AML-193 (cell line): ENCODE data around the gene DGKA.
"Not testable (repeated sequence)": the region's sequence is repeated elsewhere in the genome, so short reads cannot be mapped to it uniquely, and the experiment has no call there.

ENCODE experiments used
- DNase-seq, 2 experiments: peaks; one replicate each; lab custom pipeline; 2025; lab: John Stamatoyannopoulos, UW

DGKA gene

GRCh38 chr12:55930771-55931316, at the start of gene DGKA:
Gene DGKA (plus strand): TSS chr12:55931162. CDS start chr12:55936504, 5,342 bp downstream.
- DNase-seq = peak; percentile 55 to 76

- no peak for DNase-seq
Observed at GRCh38 chr12:55885113-55885512, 45.8 kb upstream of the DGKA start.

DNA sequence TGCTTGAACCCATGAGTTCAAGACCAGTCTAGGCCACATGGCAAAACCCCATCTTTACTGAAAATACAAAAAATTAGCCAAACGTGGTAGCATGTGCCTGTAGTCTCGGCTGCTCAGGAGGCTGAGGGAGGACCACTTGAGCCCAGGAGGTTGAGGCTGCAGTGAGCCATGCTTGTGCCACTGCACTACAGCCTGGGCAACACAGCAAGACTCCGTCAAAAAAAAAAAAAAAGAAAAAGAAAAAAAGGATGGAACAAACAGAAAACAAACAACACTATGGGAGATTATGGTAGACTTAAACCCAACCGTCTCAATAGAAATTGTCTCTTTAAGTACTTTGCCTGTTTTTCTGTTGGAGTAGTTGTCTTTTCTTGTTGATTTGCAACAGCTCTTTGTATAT, 39.7 kb upstream of the DGKA start:
- DNase-seq = no peak

DNA sequence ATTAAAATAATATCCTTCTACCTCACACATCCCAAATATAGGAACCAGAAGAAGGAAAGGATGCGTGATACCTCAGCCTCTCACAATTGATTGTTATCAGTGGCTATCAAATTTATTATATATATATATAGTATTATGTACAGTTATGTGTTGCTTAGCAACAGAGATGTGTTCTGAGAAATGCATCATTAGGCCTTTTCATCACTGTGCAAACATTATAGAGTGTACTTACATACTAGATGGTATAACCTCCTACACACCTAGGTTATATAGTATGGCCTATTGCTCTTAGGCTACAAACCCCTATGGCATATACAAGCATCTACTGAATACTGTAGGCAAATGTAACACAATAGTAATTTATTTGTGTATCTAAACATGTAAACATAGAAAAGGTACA, 37.2 kb upstream of the DGKA start:
- DNase-seq = no peak

GRCh38 chr12:55899082-55899481, 31.9 kb upstream of the DGKA start:
- DNase-seq = peak in 1 of 2 experiments; percentile 3

DNA sequence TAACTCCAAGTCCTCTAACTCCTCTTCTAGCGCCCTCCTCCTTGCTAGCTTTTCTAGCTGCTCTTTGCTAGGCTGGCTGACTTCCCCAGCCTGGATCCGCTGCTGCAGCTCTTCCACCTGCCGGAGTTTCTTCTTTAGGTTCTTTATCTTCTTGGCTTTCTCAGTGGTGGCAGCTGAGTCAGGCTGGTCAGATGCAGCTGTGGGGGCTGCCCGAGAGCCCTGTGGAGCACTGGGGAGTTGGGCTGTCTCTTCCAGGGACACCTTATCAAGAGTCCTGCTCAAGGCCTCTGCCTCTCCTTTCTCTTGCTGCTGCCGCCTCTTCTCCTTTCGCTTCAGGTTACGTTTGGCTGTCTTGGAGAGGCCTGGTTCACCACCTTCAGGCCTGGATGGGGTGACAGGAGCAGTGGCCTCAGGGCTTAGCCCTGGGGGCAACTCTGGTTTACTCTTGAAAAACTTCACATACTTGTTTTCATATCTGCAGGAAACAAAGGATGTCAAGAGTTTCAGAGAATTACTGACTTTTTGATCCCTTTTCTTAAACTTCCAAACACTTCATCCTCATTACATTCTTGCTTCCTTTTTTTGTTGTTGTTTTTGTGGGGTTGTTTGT, 29.0 kb upstream of the DGKA start:
- DNase-seq = no peak

- DNase-seq = no peak
Observed at GRCh38 chr12:55906056-55906455, 24.9 kb upstream of the DGKA start.

DNA sequence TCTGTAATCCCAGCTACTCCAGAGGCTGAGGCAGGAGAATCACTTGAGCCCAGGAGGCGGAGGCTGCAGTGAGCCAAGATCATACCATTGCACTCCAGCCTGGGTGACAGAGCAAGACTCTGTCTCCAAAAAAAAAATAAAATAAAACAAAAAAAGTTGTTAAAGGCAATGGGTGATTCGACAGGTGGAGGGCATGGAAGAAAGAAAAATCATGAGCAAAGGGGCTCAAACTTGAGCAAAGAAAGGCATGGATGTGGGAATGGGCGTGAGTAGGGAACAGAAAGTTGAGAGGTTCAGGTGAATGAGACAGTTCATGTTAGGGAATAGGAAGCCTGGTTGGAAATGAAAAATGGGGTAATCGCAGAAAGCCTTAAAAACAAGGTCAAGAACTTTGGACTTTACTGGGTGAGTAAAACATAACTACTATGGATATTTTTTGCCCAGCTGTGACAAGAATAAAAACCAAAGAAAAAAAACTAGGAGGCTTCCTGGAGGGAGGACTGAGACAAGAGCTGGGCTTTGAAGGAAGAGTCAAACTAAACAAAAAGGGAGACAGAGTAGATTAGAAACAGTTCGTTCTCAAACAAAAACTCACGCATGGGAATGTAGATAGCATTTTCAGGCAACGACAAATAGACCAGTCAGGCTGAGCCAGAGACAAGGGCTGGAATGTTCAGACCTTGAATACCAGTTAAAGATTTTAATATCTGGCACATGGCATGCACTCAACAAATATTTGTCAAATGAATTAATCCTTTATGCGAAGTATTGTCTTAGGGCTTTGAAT, 22.0 kb upstream of the DGKA start:
- DNase-seq = no peak

DNA sequence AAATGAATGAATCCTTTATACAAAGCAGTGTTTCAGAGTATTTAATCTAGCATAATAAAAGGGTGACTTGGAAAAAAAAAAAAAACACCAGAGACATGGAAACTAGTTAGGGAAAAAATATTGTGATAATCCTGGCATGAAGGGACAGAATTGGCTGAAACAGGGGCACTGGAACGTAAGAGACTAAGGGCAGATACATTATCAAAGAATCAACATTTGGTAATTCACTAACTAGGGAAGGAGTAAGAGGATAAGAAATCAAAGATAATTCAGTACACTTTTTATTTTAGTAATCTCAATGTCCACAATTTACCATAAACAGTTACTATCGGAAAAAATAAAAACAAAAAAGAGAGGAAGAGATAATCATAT, 21.5 kb upstream of the DGKA start:
- DNase-seq = no peak

- DNase-seq = no peak
Observed at GRCh38 chr12:55912908-55913307, 18.1 kb upstream of the DGKA start.

GRCh38 chr12:55915482-55915859, 15.5 kb upstream of the DGKA start:
- peak; percentile 71 to 79 for DNase-seq

GRCh38 chr12:55919032-55919431, 11.9 kb upstream of the DGKA start:
- DNase-seq = not testable (repeated sequence)

DNA sequence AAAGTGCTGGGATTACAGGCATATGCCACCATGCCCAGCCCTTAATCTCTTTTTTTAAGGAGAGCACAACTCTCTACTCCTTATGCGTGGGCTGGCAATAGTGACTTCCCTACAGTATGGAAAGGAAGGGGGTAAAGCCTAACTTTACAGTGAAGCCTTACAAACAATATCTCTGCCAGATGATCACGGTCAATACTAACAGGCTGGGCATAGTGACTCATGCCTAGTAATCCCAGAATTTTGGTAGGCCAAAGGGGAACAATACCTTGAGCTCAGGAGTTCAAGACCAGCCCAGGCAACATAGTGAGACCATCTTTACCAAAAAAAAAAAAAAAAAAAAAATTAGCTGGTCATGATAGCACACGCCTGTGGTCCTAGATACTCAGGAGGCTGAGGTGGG, 8.8 kb upstream of the DGKA start:
- no peak for DNase-seq

- not testable (repeated sequence) for DNase-seq
Observed at GRCh38 chr12:55923648-55924047, 7.3 kb upstream of the DGKA start.

GRCh38 chr12:55925371-55925770, 5.6 kb upstream of the DGKA start:
- no peak for DNase-seq

GRCh38 chr12:55925870-55926737, 4.9 kb upstream of the DGKA start:
- no peak for DNase-seq

GRCh38 chr12:55926738-55927587, 4.0 kb upstream of the DGKA start:
- peak; percentile 77 to 83 for DNase-seq

GRCh38 chr12:55927588-55928502, 3.1 kb upstream of the DGKA start, which contains the start of gene PYM1:
Gene PYM1 (minus strand): TSS chr12:55927894. CDS start chr12:55927761, 133 bp downstream.
- DNase-seq = peak; percentile 91 to 94

GRCh38 chr12:55929306-55929791, 1.6 kb upstream of the DGKA start:
- DNase-seq = no peak

GRCh38 chr12:55931317-55931779, 386 bp downstream of the DGKA start:
- DNase-seq = no peak
